ENCODE results near the gene ATG5. TPM values are rescaled to one million over a fixed set of nuclear protein-coding genes. Genes with fewer than 3 reads are reported as not detected.
"Not testable (repeated sequence)": the region's sequence is repeated elsewhere in the genome, so short reads cannot be mapped to it uniquely, and the experiment has no call there.

Gene ATG5
- polyA plus RNA-seq, 4 donors: 24.1 to 36.4 (median 33.5) TPM

DNA sequence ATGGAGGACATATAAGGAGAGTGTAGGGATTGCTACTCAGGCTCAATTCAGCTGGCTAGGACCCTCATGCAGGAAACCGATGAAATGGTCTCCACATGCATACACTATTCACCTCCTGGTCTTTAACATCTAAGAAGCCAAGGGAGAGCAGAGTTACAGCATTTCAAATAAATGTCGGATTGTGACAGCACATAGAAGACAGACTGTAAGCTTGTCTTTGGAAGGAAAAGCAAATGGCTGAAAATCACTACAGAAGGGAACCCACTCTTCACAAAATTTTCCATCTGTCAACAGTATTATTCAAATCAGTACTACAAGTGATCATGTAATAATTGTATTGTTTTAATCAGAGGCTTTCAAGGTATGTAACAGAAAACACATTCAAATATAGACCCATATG is 72.9 kb downstream of the ATG5 start:
- H3K4me3 ChIP-seq (ENCODE audit: low read depth in 1 of 3, low read length in 3 of 3): no peak overlapping the region
- H3K9me3 ChIP-seq (ENCODE audit: control insufficient read depth in 2 of 2, insufficient read depth in 1 of 2, low read depth in 1 of 2, low read length in 1 of 2): no peaks in the 10 kb centered on the region
- H3K27me3 ChIP-seq (ENCODE audit: control insufficient read depth in 3 of 3, insufficient read depth in 3 of 3, low read length in 3 of 3): no peaks in the 10 kb centered on the region
- WGBS, 3 donors: 94 to 96% (median 96%) methylated on average over 2 of the region's 2 CpGs
- H3K4me1 ChIP-seq (ENCODE audit: control insufficient read depth in 3 of 3, insufficient read depth in 2 of 3, low read depth in 1 of 3, low read length in 2 of 3): peaks cover 0 to 4% (median 0%) of the 10 kb centered on the region in 3 donors
- no peak for FAIRE-seq
- no peak overlapping the region for H3K27ac ChIP-seq (ENCODE audit: low read depth in 1 of 3, low read length in 2 of 3)
- H3K36me3 ChIP-seq (ENCODE audit: control insufficient read depth in 3 of 3, insufficient read depth in 2 of 3, low read depth in 1 of 3, low read length in 3 of 3): peaks cover 0 to 5% (median 2%) of the 10 kb centered on the region in 3 donors
- no peak for DNase-seq

DNA sequence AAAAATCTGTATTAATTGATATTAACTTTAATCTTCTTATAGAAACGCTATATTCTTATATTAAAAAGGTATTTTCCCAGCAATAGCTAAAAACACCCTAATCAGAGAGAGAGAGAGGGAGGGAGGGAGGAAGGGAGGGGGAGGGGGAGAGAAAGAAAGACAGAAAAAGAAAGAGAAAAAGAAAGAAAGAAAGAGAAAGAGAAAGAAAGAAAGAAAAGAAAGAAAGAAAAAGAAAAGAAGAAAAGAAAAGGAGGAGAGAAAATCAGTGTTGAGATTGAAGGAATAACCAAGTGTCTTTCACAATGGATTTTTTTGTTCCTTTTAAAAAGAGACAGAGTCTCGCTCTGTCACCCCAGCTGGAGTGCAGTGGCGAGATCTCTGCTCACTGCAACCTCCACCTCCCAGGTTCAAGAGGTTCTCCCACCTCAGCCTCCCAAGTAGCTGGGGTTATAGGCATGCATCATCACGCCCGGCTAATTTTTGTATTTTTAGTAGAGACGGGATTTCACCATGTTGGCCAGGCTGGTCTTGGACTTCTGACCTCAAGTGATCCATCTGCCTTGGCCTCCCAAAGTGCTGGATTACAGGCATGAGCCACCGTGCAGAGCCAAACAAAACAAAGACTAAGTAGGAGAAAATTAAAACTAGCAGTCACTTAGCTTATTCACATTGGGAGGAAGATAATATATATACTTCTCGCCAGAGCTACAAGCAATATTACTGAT is 73.9 kb downstream of the ATG5 start:
- H3K4me3 ChIP-seq (ENCODE audit: low read depth in 1 of 3, low read length in 3 of 3); H3K27me3 ChIP-seq (ENCODE audit: control insufficient read depth in 3 of 3, insufficient read depth in 3 of 3, low read length in 3 of 3); H3K27ac ChIP-seq (ENCODE audit: low read depth in 1 of 3, low read length in 2 of 3); H3K4me1 ChIP-seq (ENCODE audit: control insufficient read depth in 3 of 3, insufficient read depth in 2 of 3, low read depth in 1 of 3, low read length in 2 of 3); H3K9me3 ChIP-seq (ENCODE audit: control insufficient read depth in 2 of 2, insufficient read depth in 1 of 2, low read depth in 1 of 2, low read length in 1 of 2); FAIRE-seq; H3K36me3 ChIP-seq (ENCODE audit: control insufficient read depth in 3 of 3, insufficient read depth in 2 of 3, low read depth in 1 of 3, low read length in 3 of 3); DNase-seq: not testable (repeated sequence)
- 92 to 97% (median 93%) methylated on average over 8 of the region's 8 CpGs for WGBS, 3 donors

DNA sequence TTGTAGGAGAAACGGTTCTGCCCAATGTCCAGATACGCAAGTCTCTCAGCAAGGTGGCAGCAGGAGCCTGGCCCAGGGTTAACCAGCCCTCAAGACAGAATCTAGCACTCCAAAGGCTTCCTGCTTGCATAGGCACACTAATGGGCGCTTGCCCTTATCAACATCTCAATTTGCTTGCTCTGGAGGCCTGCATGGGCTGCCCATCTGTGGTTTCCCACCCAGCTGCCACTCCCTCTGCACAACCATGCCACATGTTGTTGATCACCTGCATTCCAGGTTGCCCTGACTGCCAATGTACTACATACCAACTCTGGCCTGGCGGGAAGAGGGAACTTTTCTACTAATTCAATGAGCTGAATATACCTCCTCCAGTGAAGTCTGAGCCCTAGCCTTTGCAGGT is 74.6 kb downstream of the ATG5 start:
- DNase-seq (peak in 1 of 2 donors; percentile 41), FAIRE-seq (no peak)
- Histone ChIP-seq H3K27ac (ENCODE audit: low read depth in 1 of 3, low read length in 2 of 3) (no peak overlapping the region), H3K27me3 (ENCODE audit: control insufficient read depth in 3 of 3, insufficient read depth in 3 of 3, low read length in 3 of 3) (no peaks in the 10 kb centered on the region), H3K4me1 (ENCODE audit: control insufficient read depth in 3 of 3, insufficient read depth in 2 of 3, low read depth in 1 of 3, low read length in 2 of 3) (peaks cover 0 to 4% (median 0%) of the 10 kb centered on the region in 3 donors), H3K4me3 (ENCODE audit: low read depth in 1 of 3, low read length in 3 of 3) (no peak overlapping the region), H3K36me3 (ENCODE audit: control insufficient read depth in 3 of 3, insufficient read depth in 2 of 3, low read depth in 1 of 3, low read length in 3 of 3) (peaks cover 0 to 5% (median 4%) of the 10 kb centered on the region in 3 donors), H3K9me3 (ENCODE audit: control insufficient read depth in 2 of 2, insufficient read depth in 1 of 2, low read depth in 1 of 2, low read length in 1 of 2) (no peaks in the 10 kb centered on the region)
- WGBS, 3 donors: 84 to 94% (median 88%) methylated on average over 4 of the region's 4 CpGs

DNA sequence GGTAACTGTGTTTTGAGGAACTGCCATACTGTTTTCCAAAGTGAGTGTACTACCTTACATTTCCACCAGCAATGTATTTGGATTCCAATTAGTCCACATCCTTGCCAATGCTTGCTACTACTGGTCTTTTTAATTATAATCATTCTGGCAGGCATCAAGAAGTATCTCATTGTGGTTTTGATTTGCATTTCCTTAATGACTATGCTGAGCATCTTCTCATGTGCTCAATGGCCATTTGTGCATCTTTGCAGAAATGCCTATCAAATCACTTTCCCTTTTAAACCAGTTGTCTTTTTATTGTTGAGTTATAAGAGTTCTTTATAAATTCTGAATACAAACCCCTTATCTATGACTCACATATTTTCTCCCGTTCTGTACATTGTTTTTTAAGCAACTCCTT is 75.9 kb downstream of the ATG5 start:
- WGBS, 3 donors: 70 to 75% (median 74%) methylated on average over 1 of the region's 1 CpG
- no peak for FAIRE-seq

DNA sequence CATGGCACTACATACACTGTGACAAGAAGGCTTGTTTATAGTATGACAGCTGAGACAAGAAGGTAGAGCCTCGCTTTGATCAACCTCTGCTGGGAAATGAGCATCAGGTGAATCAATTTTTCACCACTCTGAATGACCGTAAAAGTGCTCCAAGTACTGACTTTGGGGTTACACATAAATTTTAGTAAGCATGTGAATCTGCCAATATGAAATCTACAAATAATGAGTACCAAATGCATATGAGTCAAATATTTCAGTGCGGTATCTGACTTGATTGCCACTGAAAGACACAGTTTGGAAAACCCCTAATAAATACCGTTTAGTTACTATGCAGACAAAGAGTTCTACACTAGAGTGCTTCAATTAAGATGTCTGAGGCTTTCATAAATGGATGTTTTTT is 77.8 kb downstream of the ATG5 start:
- H3K36me3 ChIP-seq (ENCODE audit: control insufficient read depth in 3 of 3, insufficient read depth in 2 of 3, low read depth in 1 of 3, low read length in 3 of 3): peaks cover 0 to 5% (median 5%) of the 10 kb centered on the region in 3 donors
- no peak overlapping the region for H3K27ac ChIP-seq (ENCODE audit: low read depth in 1 of 3, low read length in 2 of 3)
- H3K9me3 ChIP-seq (ENCODE audit: control insufficient read depth in 2 of 2, insufficient read depth in 1 of 2, low read depth in 1 of 2, low read length in 1 of 2): no peaks in the 10 kb centered on the region
- 75 to 87% (median 85%) methylated on average over 4 of the region's 4 CpGs for WGBS, 3 donors
- peaks cover 0 to 4% (median 0%) of the 10 kb centered on the region in 3 donors for H3K4me1 ChIP-seq (ENCODE audit: control insufficient read depth in 3 of 3, insufficient read depth in 2 of 3, low read depth in 1 of 3, low read length in 2 of 3)
- H3K27me3 ChIP-seq (ENCODE audit: control insufficient read depth in 3 of 3, insufficient read depth in 3 of 3, low read length in 3 of 3): no peaks in the 10 kb centered on the region
- H3K4me3 ChIP-seq (ENCODE audit: low read depth in 1 of 3, low read length in 3 of 3): no peak overlapping the region
- DNase-seq (no peak), FAIRE-seq (no peak)

More for the DNA sequence above, 75.9 kb downstream of the ATG5 start:
- Histone ChIP-seq H3K9me3 (ENCODE audit: control insufficient read depth in 2 of 2, insufficient read depth in 1 of 2, low read depth in 1 of 2, low read length in 1 of 2) (no peaks in the 10 kb centered on the region), H3K4me1 (ENCODE audit: control insufficient read depth in 3 of 3, insufficient read depth in 2 of 3, low read depth in 1 of 3, low read length in 2 of 3) (peaks cover 0 to 4% (median 0%) of the 10 kb centered on the region in 3 donors), H3K36me3 (ENCODE audit: control insufficient read depth in 3 of 3, insufficient read depth in 2 of 3, low read depth in 1 of 3, low read length in 3 of 3) (peaks cover 0 to 5% (median 4%) of the 10 kb centered on the region in 3 donors), H3K27me3 (ENCODE audit: control insufficient read depth in 3 of 3, insufficient read depth in 3 of 3, low read length in 3 of 3) (no peaks in the 10 kb centered on the region), H3K27ac (ENCODE audit: low read depth in 1 of 3, low read length in 2 of 3) (no peak overlapping the region), H3K4me3 (ENCODE audit: low read depth in 1 of 3, low read length in 3 of 3) (no peak overlapping the region)
- DNase-seq: no peak

DNA sequence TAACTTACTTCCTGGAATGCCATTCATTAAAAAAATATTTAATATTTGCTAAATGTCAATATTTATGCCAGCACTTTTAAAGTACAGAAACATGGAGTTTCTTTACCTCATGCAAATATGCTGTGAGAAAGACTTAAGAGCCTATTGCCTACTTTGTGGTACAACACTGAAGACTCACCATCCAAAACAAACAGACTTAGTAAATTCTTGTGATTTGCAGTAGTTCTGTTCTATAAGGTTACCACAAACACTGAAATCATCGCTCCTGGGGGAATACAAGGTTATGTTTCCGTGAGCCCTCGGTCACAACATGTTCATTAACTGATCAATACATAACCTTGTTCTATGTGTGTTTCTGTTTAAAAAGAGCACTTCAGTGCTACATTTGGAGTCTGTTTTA is 78.3 kb downstream of the ATG5 start:
- H3K27ac ChIP-seq (ENCODE audit: low read depth in 1 of 3, low read length in 2 of 3): no peak overlapping the region
- H3K4me3 ChIP-seq (ENCODE audit: low read depth in 1 of 3, low read length in 3 of 3): no peak overlapping the region
- H3K36me3 ChIP-seq (ENCODE audit: control insufficient read depth in 3 of 3, insufficient read depth in 2 of 3, low read depth in 1 of 3, low read length in 3 of 3): peaks cover 0 to 5% (median 3%) of the 10 kb centered on the region in 3 donors
- no peak for FAIRE-seq
- H3K27me3 ChIP-seq (ENCODE audit: control insufficient read depth in 3 of 3, insufficient read depth in 3 of 3, low read length in 3 of 3): no peaks in the 10 kb centered on the region
- no peak for DNase-seq
- no peaks in the 10 kb centered on the region for H3K9me3 ChIP-seq (ENCODE audit: control insufficient read depth in 2 of 2, insufficient read depth in 1 of 2, low read depth in 1 of 2, low read length in 1 of 2)
- peaks cover 0 to 4% (median 0%) of the 10 kb centered on the region in 3 donors for H3K4me1 ChIP-seq (ENCODE audit: control insufficient read depth in 3 of 3, insufficient read depth in 2 of 3, low read depth in 1 of 3, low read length in 2 of 3)
- 72 to 90% (median 89%) methylated on average over 3 of the region's 3 CpGs for WGBS, 3 donors

DNA sequence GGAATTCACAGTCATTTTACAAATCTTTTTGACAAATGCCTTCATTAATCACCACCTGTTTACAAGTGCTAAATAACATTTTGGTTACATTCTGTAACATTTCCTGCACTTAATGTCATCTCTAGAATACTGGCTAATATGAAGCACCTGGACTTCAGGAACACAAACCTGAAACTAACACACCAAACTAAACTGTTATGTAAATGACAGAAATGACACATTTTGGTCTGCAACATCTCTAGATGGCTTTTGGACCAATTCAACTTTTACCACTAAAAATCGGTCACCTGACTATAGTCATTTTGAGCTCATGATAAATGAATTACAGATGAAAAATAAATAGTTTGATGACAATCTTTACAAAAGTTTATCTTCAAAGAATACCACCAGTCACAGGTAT is 80.6 kb downstream of the ATG5 start:
- peaks cover 0 to 4% (median 3%) of the 10 kb centered on the region in 3 donors for H3K36me3 ChIP-seq (ENCODE audit: control insufficient read depth in 3 of 3, insufficient read depth in 2 of 3, low read depth in 1 of 3, low read length in 3 of 3)
- H3K27me3 ChIP-seq (ENCODE audit: control insufficient read depth in 3 of 3, insufficient read depth in 3 of 3, low read length in 3 of 3): no peaks in the 10 kb centered on the region
- no peak overlapping the region for H3K27ac ChIP-seq (ENCODE audit: low read depth in 1 of 3, low read length in 2 of 3)
- WGBS, 3 donors: 70 to 100% (median 88%) methylated on average over 1 of the region's 1 CpG
- FAIRE-seq (no peak), DNase-seq (no peak)
- no peaks in the 10 kb centered on the region for H3K9me3 ChIP-seq (ENCODE audit: control insufficient read depth in 2 of 2, insufficient read depth in 1 of 2, low read depth in 1 of 2, low read length in 1 of 2)
- H3K4me1 ChIP-seq (ENCODE audit: control insufficient read depth in 3 of 3, insufficient read depth in 2 of 3, low read depth in 1 of 3, low read length in 2 of 3): no peaks in the 10 kb centered on the region
- no peak overlapping the region for H3K4me3 ChIP-seq (ENCODE audit: low read depth in 1 of 3, low read length in 3 of 3)

DNA sequence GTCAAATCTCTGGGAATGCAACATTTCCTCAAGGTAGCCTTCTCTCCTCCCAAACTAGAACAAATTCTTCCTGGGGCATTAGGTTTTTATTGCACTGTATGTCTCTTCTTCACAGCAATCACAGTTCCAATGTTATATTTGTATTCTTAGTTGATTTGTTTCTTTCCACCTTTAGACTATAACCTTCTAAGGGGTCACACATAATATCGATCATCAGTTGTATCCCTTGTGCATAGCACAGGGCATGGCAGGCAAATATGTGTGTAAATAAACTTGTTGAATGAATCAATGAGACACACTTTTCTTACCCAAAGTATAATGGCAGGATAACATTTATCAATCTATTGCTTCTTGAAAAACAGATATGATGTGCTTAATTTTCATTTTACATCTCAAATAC is 81.0 kb downstream of the ATG5 start:
- Histone ChIP-seq H3K9me3 (ENCODE audit: control insufficient read depth in 2 of 2, insufficient read depth in 1 of 2, low read depth in 1 of 2, low read length in 1 of 2) (no peaks in the 10 kb centered on the region), H3K36me3 (ENCODE audit: control insufficient read depth in 3 of 3, insufficient read depth in 2 of 3, low read depth in 1 of 3, low read length in 3 of 3) (peaks cover 0 to 4% (median 3%) of the 10 kb centered on the region in 3 donors), H3K27me3 (ENCODE audit: control insufficient read depth in 3 of 3, insufficient read depth in 3 of 3, low read length in 3 of 3) (no peaks in the 10 kb centered on the region), H3K27ac (ENCODE audit: low read depth in 1 of 3, low read length in 2 of 3) (no peak overlapping the region), H3K4me3 (ENCODE audit: low read depth in 1 of 3, low read length in 3 of 3) (no peak overlapping the region), H3K4me1 (ENCODE audit: control insufficient read depth in 3 of 3, insufficient read depth in 2 of 3, low read depth in 1 of 3, low read length in 2 of 3) (no peaks in the 10 kb centered on the region)
- no peak for DNase-seq
- no peak for FAIRE-seq
- 94 to 95% (median 94%) methylated on average over 1 of the region's 1 CpG for WGBS, 3 donors

DNA sequence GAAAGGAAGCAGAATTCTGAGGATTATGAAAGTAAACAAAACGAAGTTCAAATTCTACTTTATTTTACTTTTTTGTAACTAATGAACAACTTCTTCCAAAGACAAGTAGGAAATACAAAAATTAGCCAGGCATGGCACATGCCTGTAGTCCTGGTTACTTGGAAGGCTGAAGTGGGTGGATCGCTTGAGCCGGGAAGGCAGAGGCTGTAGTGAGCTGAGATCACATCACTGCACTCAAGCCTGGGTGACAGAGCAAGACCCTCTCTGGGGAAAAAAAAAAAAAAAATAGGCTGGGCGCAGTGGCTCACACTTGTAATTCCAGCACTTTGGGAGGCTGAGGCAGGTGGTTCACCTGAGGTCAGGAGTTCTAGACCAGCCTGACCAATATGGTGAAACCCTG is 82.3 kb downstream of the ATG5 start:
- FAIRE-seq: no peak
- Histone ChIP-seq H3K27ac (ENCODE audit: low read depth in 1 of 3, low read length in 2 of 3) (no peak overlapping the region), H3K4me1 (ENCODE audit: control insufficient read depth in 3 of 3, insufficient read depth in 2 of 3, low read depth in 1 of 3, low read length in 2 of 3) (no peaks in the 10 kb centered on the region), H3K4me3 (ENCODE audit: low read depth in 1 of 3, low read length in 3 of 3) (no peak overlapping the region), H3K9me3 (ENCODE audit: control insufficient read depth in 2 of 2, insufficient read depth in 1 of 2, low read depth in 1 of 2, low read length in 1 of 2) (no peaks in the 10 kb centered on the region), H3K36me3 (ENCODE audit: control insufficient read depth in 3 of 3, insufficient read depth in 2 of 3, low read depth in 1 of 3, low read length in 3 of 3) (peaks cover 0 to 3% (median 2%) of the 10 kb centered on the region in 3 donors), H3K27me3 (ENCODE audit: control insufficient read depth in 3 of 3, insufficient read depth in 3 of 3, low read length in 3 of 3) (no peaks in the 10 kb centered on the region)
- 92 to 95% (median 94%) methylated on average over 4 of the region's 4 CpGs for WGBS, 3 donors
- no peak for DNase-seq
